NCI-H146 treated with DMSO at 0.1 percent for 48 hours (cell line): Measurements from ENCODE around the gene GAS2L2.

Experiments used
- DNase-seq: peaks from one replicate; lab custom pipeline; 2025; ENCODE audit not compliant: unreplicated experiment; lab: John Stamatoyannopoulos, UW

The GAS2L2 gene

DNA sequence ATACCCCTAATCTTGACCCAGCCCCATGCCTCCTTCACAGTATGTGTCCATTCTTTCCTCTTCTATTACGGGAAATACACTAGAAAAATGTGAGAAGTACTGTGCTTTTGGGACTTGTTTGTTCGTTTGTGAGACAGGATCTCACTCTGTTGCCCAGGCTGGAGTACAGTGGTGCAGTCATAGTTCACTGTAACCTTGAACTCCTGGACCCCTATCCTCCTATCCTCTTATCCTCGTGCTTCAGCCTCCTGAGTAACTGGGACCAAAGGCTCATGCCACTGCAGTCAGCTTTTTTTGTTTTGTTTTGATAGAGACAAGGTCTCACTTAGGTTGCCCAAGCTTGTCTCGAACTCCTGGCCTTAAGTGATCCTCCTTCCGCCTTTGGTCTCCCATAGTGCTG lies 51.5 kb downstream of the GAS2L2 start:
- no peak for DNase-seq

DNA sequence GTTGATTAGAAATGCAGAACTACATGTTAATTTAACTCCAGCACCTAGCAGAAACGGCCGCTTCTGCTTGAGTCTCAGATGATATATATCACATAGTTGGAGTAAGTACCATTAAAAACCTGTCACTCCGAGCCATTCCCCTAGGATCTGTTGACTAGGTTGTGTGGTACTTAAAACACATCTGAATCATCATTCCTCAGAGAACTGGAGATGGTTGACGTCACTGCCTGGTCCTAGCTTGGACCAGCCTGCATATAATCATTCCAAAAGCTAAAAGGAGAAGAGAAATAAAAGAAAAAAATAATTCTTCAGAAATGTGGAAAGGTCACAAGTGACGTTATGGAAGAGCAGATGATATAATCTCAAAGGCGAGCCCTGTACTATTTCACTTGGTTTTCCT lies 52.9 kb downstream of the GAS2L2 start:
- DNase-seq: no peak

DNA sequence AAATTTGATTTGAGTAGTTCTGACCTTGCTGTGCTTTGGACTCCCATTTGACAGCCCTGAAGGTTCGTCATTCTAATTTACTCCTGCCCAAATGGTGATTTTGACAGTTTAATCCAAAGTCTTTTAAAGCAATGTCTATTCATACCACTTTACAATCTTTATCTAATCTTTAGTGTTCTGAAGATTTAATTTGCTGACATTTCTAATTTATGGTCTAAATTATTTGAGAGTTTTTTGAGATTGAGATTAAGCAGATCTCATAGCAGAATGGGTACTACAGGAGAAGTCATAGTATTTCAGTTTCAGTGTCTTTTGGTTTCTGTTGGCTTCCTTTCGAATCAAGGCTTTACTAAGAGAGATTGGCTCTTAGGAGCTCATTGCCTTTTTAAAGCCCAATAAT lies 54.2 kb downstream of the GAS2L2 start:
- DNase-seq: no peak

DNA sequence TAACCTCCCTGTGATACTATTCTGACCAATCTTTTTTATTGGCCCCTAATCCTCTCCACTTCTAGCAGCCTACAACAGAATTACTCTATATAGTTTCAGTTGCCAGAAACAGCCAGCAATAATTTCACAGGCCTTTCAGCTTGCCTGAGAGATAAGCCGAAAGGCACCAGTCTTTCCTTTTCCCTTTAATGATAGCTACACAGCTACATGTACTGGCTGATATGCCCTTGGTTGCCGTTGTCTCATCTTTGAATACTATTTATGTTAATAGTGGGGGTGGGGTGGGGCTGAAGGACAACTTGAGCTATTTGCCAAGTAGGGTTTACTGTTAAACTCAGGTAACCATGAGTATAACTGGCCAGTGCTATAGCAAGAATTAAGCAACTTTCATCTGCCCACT lies 57.4 kb downstream of the GAS2L2 start:
- DNase-seq: no peak

- DNase-seq: no peak
Observed at GRCh38 chr17:35694906-35695305, 58.1 kb downstream of the GAS2L2 start.
